ENCODE results near the gene MOCS3.

MOCS3 gene, protein sequence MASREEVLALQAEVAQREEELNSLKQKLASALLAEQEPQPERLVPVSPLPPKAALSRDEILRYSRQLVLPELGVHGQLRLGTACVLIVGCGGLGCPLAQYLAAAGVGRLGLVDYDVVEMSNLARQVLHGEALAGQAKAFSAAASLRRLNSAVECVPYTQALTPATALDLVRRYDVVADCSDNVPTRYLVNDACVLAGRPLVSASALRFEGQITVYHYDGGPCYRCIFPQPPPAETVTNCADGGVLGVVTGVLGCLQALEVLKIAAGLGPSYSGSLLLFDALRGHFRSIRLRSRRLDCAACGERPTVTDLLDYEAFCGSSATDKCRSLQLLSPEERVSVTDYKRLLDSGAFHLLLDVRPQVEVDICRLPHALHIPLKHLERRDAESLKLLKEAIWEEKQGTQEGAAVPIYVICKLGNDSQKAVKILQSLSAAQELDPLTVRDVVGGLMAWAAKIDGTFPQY

DNA sequence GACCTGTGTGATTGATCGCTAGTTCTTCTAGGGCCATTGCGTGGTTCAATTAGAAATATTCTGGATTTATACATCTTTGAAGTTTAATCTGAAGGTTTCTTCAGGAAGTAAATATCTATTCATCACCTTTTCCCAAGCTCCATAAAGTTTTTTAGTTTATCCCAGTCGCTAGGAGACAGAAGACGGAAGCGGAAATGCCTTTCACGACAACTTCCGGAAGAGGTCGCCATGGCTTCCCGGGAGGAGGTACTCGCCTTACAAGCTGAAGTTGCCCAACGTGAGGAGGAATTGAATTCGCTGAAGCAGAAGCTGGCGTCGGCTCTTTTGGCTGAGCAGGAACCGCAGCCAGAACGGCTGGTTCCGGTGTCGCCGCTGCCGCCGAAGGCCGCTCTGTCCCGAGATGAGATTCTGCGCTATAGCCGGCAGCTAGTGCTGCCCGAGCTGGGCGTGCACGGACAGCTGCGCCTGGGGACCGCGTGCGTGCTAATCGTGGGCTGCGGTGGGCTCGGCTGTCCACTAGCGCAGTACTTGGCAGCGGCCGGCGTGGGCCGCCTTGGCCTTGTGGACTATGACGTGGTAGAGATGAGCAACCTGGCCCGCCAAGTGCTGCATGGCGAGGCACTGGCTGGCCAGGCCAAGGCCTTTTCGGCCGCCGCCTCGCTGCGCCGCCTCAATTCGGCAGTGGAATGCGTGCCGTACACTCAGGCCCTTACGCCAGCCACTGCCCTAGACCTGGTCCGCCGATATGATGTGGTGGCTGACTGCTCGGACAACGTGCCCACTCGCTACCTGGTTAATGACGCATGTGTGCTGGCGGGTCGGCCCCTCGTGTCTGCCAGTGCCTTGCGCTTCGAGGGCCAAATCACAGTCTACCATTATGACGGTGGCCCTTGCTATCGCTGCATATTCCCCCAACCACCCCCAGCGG, at the start of gene MOCS3:
Gene MOCS3, plus strand, starts transcription at position 204 of the 928 bp plus-strand sequence. Its CDS starts 25 bp downstream, at position 229.
- H3K36me3 ChIP-seq, result peaks cover 13% of the 10 kb centered on the region
- TF ChIP-seq, protein P1, sequence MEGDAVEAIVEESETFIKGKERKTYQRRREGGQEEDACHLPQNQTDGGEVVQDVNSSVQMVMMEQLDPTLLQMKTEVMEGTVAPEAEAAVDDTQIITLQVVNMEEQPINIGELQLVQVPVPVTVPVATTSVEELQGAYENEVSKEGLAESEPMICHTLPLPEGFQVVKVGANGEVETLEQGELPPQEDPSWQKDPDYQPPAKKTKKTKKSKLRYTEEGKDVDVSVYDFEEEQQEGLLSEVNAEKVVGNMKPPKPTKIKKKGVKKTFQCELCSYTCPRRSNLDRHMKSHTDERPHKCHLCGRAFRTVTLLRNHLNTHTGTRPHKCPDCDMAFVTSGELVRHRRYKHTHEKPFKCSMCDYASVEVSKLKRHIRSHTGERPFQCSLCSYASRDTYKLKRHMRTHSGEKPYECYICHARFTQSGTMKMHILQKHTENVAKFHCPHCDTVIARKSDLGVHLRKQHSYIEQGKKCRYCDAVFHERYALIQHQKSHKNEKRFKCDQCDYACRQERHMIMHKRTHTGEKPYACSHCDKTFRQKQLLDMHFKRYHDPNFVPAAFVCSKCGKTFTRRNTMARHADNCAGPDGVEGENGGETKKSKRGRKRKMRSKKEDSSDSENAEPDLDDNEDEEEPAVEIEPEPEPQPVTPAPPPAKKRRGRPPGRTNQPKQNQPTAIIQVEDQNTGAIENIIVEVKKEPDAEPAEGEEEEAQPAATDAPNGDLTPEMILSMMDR (IDR thresholded peaks at IDR 0.05), result no peak
- peaks cover 2% of the 10 kb centered on the region for H3K27me3 ChIP-seq
- H3K4me1 ChIP-seq (ENCODE audit: control insufficient read depth in 1 of 2, insufficient read depth in 1 of 2, low read depth in 1 of 2, low read length in 1 of 2), result peaks cover 23 to 31% of the 10 kb centered on the region in 2 experiments
- peak within 1 kb of the TSS; percentile 84 to 93 for H3K4me3 ChIP-seq (ENCODE audit: low read depth in 1 of 2, low read length in 1 of 2)
- H3K27ac ChIP-seq, result peak within 1 kb of the TSS; percentile 95
- H3K9me3 ChIP-seq, result no peaks in the 10 kb centered on the region

DNA sequence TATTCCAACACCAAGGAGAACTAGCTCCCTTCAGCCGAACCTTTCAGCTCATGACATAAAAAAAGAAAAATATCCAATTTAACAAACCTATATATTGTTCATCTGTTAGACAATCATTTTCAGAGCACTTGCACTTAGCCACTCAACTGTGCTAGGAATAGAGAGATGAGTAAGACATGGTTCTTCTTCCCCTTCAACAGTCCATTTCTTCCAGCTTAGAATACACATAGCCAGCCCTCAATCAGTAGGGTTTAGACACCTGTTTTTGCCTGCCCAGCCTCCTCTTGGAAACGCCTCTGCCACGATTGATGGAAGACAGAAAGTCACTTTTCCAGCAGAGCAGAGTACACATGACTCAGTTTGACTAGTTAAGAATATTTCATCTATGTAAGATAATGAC, 49.2 kb upstream of the MOCS3 start:
- no peak overlapping the region for H3K4me3 ChIP-seq (ENCODE audit: low read depth in 1 of 2, low read length in 1 of 2)
- H3K4me1 ChIP-seq (ENCODE audit: control insufficient read depth in 1 of 2, insufficient read depth in 1 of 2, low read depth in 1 of 2, low read length in 1 of 2), result no peaks in the 10 kb centered on the region
- peaks cover 4% of the 10 kb centered on the region for H3K36me3 ChIP-seq
- no peaks in the 10 kb centered on the region for H3K27me3 ChIP-seq
- TF ChIP-seq, protein P1 (IDR thresholded peaks at IDR 0.05), result no peak
- H3K27ac ChIP-seq, result no peak overlapping the region
- no peaks in the 10 kb centered on the region for H3K9me3 ChIP-seq

DNA sequence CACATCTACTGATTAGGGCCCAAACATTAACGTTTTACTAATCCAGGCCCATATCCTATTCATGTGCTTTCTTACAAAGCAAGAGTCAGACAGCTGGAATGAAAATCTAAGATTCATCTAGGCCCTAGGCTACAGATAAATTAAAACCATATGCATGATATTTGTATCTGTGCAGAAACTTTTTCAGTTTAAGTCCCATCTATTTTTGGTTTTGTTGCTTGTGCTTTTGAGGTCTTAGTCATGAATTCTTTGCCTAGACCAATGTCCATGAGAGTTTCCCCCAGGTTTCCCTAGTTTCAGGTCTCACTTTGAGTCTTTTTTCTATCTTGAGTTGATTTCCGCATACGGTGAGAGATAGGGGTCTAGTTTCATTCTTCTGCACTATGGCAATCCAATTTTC, 47.6 kb upstream of the MOCS3 start:
- H3K9me3 ChIP-seq, result no peaks in the 10 kb centered on the region
- H3K27me3 ChIP-seq, result no peaks in the 10 kb centered on the region
- TF ChIP-seq, protein P1 (IDR thresholded peaks at IDR 0.05), result no peak
- no peak overlapping the region for H3K27ac ChIP-seq
- H3K4me3 ChIP-seq (ENCODE audit: low read depth in 1 of 2, low read length in 1 of 2), result no peak overlapping the region
- no peaks in the 10 kb centered on the region for H3K4me1 ChIP-seq (ENCODE audit: control insufficient read depth in 1 of 2, insufficient read depth in 1 of 2, low read depth in 1 of 2, low read length in 1 of 2)
- peaks cover 4% of the 10 kb centered on the region for H3K36me3 ChIP-seq

DNA sequence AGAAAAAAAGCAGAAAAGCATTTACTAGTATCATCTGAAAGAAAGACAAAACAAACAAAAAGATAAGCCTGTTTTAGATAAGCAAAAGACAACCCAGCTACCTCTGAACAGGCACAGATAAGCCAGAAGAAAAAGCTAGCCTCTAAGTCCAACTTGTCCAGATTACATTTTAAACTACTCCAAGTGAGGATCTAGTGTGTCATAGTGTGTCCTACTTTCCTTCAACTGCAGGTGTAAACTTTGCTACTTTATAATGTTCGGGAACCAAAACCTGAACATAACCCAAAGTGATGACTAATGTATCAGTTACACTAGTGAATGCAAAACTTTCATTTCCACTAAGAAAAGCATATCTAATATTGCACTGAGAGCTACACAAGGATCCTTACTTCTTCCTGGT, 46.9 kb upstream of the MOCS3 start:
- peaks cover 4% of the 10 kb centered on the region for H3K36me3 ChIP-seq
- no peaks in the 10 kb centered on the region for H3K4me1 ChIP-seq (ENCODE audit: control insufficient read depth in 1 of 2, insufficient read depth in 1 of 2, low read depth in 1 of 2, low read length in 1 of 2)
- no peaks in the 10 kb centered on the region for H3K9me3 ChIP-seq
- no peak overlapping the region for H3K4me3 ChIP-seq (ENCODE audit: low read depth in 1 of 2, low read length in 1 of 2)
- TF ChIP-seq, protein P1 (IDR thresholded peaks at IDR 0.05), result no peak
- H3K27me3 ChIP-seq, result no peaks in the 10 kb centered on the region
- no peak overlapping the region for H3K27ac ChIP-seq

DNA sequence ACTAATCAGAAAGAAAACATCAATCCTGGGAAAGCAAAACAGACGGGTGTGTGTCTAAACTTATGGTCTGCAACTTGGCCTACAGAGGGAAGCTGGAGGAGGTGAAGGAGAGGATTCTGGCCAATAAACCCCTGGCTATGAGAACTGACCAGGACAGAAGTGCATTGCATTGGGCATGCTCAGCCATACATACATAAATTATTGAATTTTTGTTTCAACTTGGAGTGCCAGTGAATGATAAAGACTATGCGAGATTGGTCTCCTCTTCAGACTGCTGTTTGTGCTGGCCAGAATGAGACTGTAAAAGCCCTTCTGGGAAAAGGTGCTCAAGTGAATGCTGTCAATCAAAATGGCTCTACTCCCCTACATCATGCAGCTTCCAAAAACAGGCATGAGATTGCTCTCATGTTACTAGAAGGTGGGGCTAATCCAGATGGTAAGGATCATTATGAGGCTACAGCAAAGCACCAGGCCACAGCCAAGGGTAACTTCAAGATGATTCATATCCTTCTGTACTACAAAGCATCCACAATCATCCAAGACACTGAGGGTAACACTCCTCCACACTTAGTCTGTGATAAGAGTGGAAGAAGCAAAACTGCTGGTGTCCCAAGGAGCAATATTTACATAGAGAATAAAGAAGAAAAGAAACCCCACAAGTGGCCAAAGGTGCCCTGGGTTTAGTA, 44.8 kb upstream of the MOCS3 start:
- TF ChIP-seq, protein P1 (IDR thresholded peaks at IDR 0.05), result no peak
- Histone ChIP-seq H3K4me3 (ENCODE audit: low read depth in 1 of 2, low read length in 1 of 2) (no peak overlapping the region), H3K27ac (no peak overlapping the region), H3K4me1 (ENCODE audit: control insufficient read depth in 1 of 2, insufficient read depth in 1 of 2, low read depth in 1 of 2, low read length in 1 of 2) (no peaks in the 10 kb centered on the region), H3K9me3 (no peaks in the 10 kb centered on the region), H3K27me3 (no peaks in the 10 kb centered on the region), H3K36me3 (no peaks in the 10 kb centered on the region)
